MCF 10A (cell line): ENCODE results near the gene ANO6. TPM values are rescaled to one million over a fixed set of nuclear protein-coding genes. Genes with fewer than 3 reads are reported as not detected.

Source experiments
- BruUV-seq: library from RNA; stranded (reverse); fragments of 400-500 nt; replicated peaks from 2 replicates; lab custom pipeline; 2021; lab: Mats Ljungman, UMichigan
- CTCF ChIA-PET: fragments of 300-600 bp; sonication (Branson Sonifier 250); formaldehyde crosslinking; extraction: SDS; loops from one replicate; lab custom pipeline; 2021; ENCODE audit warnings: antibody characterized with exemption, inconsistent platforms; lab: Yijun Ruan, JAX
- POLR2A ChIA-PET: fragments of 300-600, 350-650 bp; sonication (Branson Sonifier 250); formaldehyde crosslinking; extraction: SDS; loops from one replicate; lab custom pipeline; 2020; ENCODE audit warnings: antibody characterized with exemption, inconsistent platforms; lab: Yijun Ruan, JAX
- DNase-seq: peaks from one replicate; pipeline ENCODE4 v3.0.0-alpha.2; 2018; ENCODE audit not compliant: unreplicated experiment
- H3K27ac Mint-ChIP-seq: one replicate; pipeline ENCODE4 v1.8.0; 2022; ENCODE audit warnings: mild to moderate bottlenecking, low read depth, mixed read lengths; ENCODE audit not compliant: unreplicated experiment
- H3K27me3 Mint-ChIP-seq: one replicate; pipeline ENCODE4 v1.8.0; 2022; ENCODE audit warnings: mixed read lengths; ENCODE audit not compliant: insufficient read depth, unreplicated experiment
- H3K36me3 Mint-ChIP-seq: one replicate; pipeline ENCODE4 v1.8.0; 2022; ENCODE audit warnings: mild to moderate bottlenecking, moderate library complexity, mixed read lengths; ENCODE audit not compliant: insufficient read depth, unreplicated experiment
- H3K4me1 Mint-ChIP-seq: one replicate; pipeline ENCODE4 v1.8.0; 2022; ENCODE audit warnings: mixed read lengths; ENCODE audit not compliant: insufficient read depth, unreplicated experiment
- H3K4me3 Mint-ChIP-seq: one replicate; pipeline ENCODE4 v1.8.0; 2022; ENCODE audit warnings: mild to moderate bottlenecking, moderate library complexity, mixed read lengths; ENCODE audit not compliant: unreplicated experiment
- H3K9me3 Mint-ChIP-seq: one replicate; pipeline ENCODE4 v1.8.0; 2022; ENCODE audit warnings: mixed read lengths; ENCODE audit not compliant: unreplicated experiment
- CTCF ChIP-seq: fragments of 200-600 bp; IDR thresholded peaks from one replicate; pipeline ENCODE4 v1.8.0; 2022; ENCODE audit warnings: antibody characterized with exemption, mild to moderate bottlenecking; ENCODE audit not compliant: unreplicated experiment
- intact Hi-C: fragments of 100-400 bp; cut with micrococcal nuclease; formaldehyde crosslinking; loops from 2 replicates; pipeline ENCODE4 v1.14.1; 2022
- total RNA-seq: library from RNA; stranded (reverse); gene quantifications from 2 replicates; pipeline ENCODE4 v1.2.3, GENCODE V29; 2022

ANO6 gene
- total RNA-seq, 1 experiment from 2014 or later, result 25.4 TPM

GRCh38 chr12:45174595-45174994 is 41.3 kb upstream of the ANO6 start:
- intact Hi-C loops, result loop anchor here (5.0 to 10.0 kb wide), 4 partner anchors 368 to 830 kb away; partner anchors contain the start of gene ARID2
- Mint-ChIP-seq H3K27ac (no peak overlapping the region), H3K36me3 (peaks cover 7% of the 10 kb centered on the region)

GRCh38 chr12:45178771-45179170 is 37.1 kb upstream of the ANO6 start:
- CTCF ChIA-PET, result interaction anchor here (0.8 to 2.3 kb wide), 3 partner anchors 210 to 584 kb away, joined by 3 to 10 read pairs (median 8); no protein-coding TSS in a partner anchor
- TF ChIP-seq CTCF, result no peak

More at GRCh38 chr12:45174595-45174994, 41.3 kb upstream of the ANO6 start:
- H3K9me3 Mint-ChIP-seq, result peaks cover 24% of the 10 kb centered on the region
- CTCF ChIA-PET, result no interaction called here
- no peaks in the 10 kb centered on the region for H3K4me1 Mint-ChIP-seq
- no peaks in the 10 kb centered on the region for H3K27me3 Mint-ChIP-seq
- TF ChIP-seq CTCF, result no peak
- no TSS peak for BruUV-seq
- DNase-seq, result no peak
- no peak overlapping the region for H3K4me3 Mint-ChIP-seq
- POLR2A ChIA-PET, result no interaction called here

GRCh38 chr12:45182511-45182910 is 33.4 kb upstream of the ANO6 start:
- TF ChIP-seq CTCF, result no peak
- no peaks in the 10 kb centered on the region for H3K4me1 Mint-ChIP-seq
- DNase-seq, result no peak
- no peak overlapping the region for H3K27ac Mint-ChIP-seq
- H3K9me3 Mint-ChIP-seq, result peaks cover 16% of the 10 kb centered on the region
- no peaks in the 10 kb centered on the region for H3K27me3 Mint-ChIP-seq
- ChIA-PET CTCF (interaction anchor here (0.6 to 4.2 kb wide), 8 partner anchors 10 to 362 kb away, joined by 3 to 40 read pairs (median 3); no protein-coding TSS in a partner anchor), POLR2A (interaction anchor here (1.2 kb wide), 2 partner anchors 33 to 38 kb away, joined by 3 to 5 read pairs; partner anchors contain the start of gene ANO6)
- H3K4me3 Mint-ChIP-seq, result no peak overlapping the region
- no peaks in the 10 kb centered on the region for H3K36me3 Mint-ChIP-seq
- intact Hi-C loops, result no loop called here
- no TSS peak for BruUV-seq

More at GRCh38 chr12:45178771-45179170, 37.1 kb upstream of the ANO6 start:
- POLR2A ChIA-PET, result interaction anchor here (0.7 kb wide), 1 partner anchor 547 kb away, joined by 4 read pairs; no protein-coding TSS in a partner anchor
- Mint-ChIP-seq H3K4me3 (no peak overlapping the region), H3K9me3 (peaks cover 24% of the 10 kb centered on the region), H3K4me1 (no peaks in the 10 kb centered on the region), H3K27me3 (no peaks in the 10 kb centered on the region), H3K36me3 (peaks cover 7% of the 10 kb centered on the region), H3K27ac (no peak overlapping the region)
- no peak for DNase-seq
- no TSS peak for BruUV-seq
- intact Hi-C loops, result loop anchor here (10.0 kb wide), 1 partner anchor 826 kb away; no protein-coding TSS in a partner anchor

- ChIA-PET CTCF (interaction anchor here (0.8 to 4.2 kb wide), 7 partner anchors 10 to 491 kb away, joined by 3 to 40 read pairs (median 3); no protein-coding TSS in a partner anchor), POLR2A (interaction anchor here (1.1 to 1.2 kb wide), 2 partner anchors 37 to 51 kb away, joined by 3 to 4 read pairs; no protein-coding TSS in a partner anchor)
- peak; percentile 49 for TF ChIP-seq CTCF
- intact Hi-C loops, result no loop called here
- no TSS peak for BruUV-seq
- H3K27me3 Mint-ChIP-seq, result no peaks in the 10 kb centered on the region
- H3K4me3 Mint-ChIP-seq, result no peak overlapping the region
- H3K36me3 Mint-ChIP-seq, result no peaks in the 10 kb centered on the region
- H3K27ac Mint-ChIP-seq, result no peak overlapping the region
- DNase-seq, result no peak
- H3K9me3 Mint-ChIP-seq, result peaks cover 8% of the 10 kb centered on the region
- no peaks in the 10 kb centered on the region for H3K4me1 Mint-ChIP-seq
Measured at GRCh38 chr12:45183246-45183645, 32.6 kb upstream of the ANO6 start.
